Activated CD4-positive, alpha-beta memory T cell treated with anti-CD3 and anti-CD28 coated beads, Interleukin-2, amount 10 ng/mL, durations not matched to agents 7 days and 5 days (primary cell): ENCODE measurements around the gene ZNF296. TPM values are rescaled to one million over a fixed set of nuclear protein-coding genes. Genes with fewer than 3 reads are reported as not detected.

Source experiments
- CTCF ChIA-PET: fragments of 350-600 bp; sonication (Branson Sonifier 250); formaldehyde crosslinking; loops from one replicate; lab custom pipeline; 2021; ENCODE audit warnings: antibody characterized with exemption, inconsistent platforms; lab: Charles Lee
- POLR2A ChIA-PET: fragments of 350-600 bp; sonication (Branson Sonifier 250); formaldehyde crosslinking; loops from one replicate; lab custom pipeline; 2021; ENCODE audit warnings: antibody characterized with exemption; lab: Charles Lee
- DNase-seq: peaks from one replicate; pipeline ENCODE4 v3.0.0-alpha.2; 2020
- H3K27ac Mint-ChIP-seq: one replicate; pipeline ENCODE4 v1.8.0; 2021; ENCODE audit warnings: mild to moderate bottlenecking, mixed read lengths
- H3K27me3 Mint-ChIP-seq: one replicate; pipeline ENCODE4 v1.8.0; 2021; ENCODE audit warnings: mixed read lengths
- H3K36me3 Mint-ChIP-seq: one replicate; pipeline ENCODE4 v1.8.0; 2021; ENCODE audit warnings: low read depth, mixed read lengths
- H3K4me1 Mint-ChIP-seq: one replicate; pipeline ENCODE4 v1.8.0; 2021; ENCODE audit warnings: mixed read lengths
- H3K4me3 Mint-ChIP-seq: one replicate; pipeline ENCODE4 v1.8.0; 2021; ENCODE audit warnings: mild to moderate bottlenecking, mixed read lengths
- H3K9me3 Mint-ChIP-seq: one replicate; pipeline ENCODE4 v1.8.0; 2021; ENCODE audit warnings: mixed read lengths
- total RNA-seq, 2 experiments: library from RNA; stranded (reverse); gene quantifications; one replicate each; pipeline ENCODE4 v1.2.3, GENCODE V29; 2021

Gene ZNF296
- total RNA-seq, 2 experiments from 2014 or later = 5.4 to 5.9 TPM

GRCh38 chr19:45092747-45093678, 16.7 kb upstream of the ZNF296 start, which contains the start of gene PPP1R37:
TSS of gene PPP1R37 (plus strand) at chr19:45093179. CDS start at chr19:45093326, 147 bp downstream.
- Mint-ChIP-seq H3K36me3 (peaks cover 31% of the 10 kb centered on the region), H3K4me3 (peak within 1 kb of the TSS; percentile 77), H3K4me1 (peaks cover 63% of the 10 kb centered on the region)

GRCh38 chr19:45091031-45091923, 15.0 kb upstream of the ZNF296 start:
- Mint-ChIP-seq H3K4me1 (peaks cover 67% of the 10 kb centered on the region), H3K9me3 (no peaks in the 10 kb centered on the region), H3K27me3 (no peaks in the 10 kb centered on the region), H3K27ac (peak overlapping the region; percentile 81), H3K4me3 (peak overlapping the region; percentile 77), H3K36me3 (peaks cover 37% of the 10 kb centered on the region)
- DNase-seq = peak; percentile 97
- CTCF ChIA-PET = interaction anchor here (0.5 to 2.8 kb wide), 13 partner anchors 12 to 1568 kb away, joined by 3 to 22 read pairs (median 4); partner anchors contain the start of genes BLOC1S3, GEMIN7 and TRAPPC6A
- POLR2A ChIA-PET = interaction anchor here (0.9 to 3.1 kb wide), 22 partner anchors 8 to 551 kb away, joined by 3 to 52 read pairs (median 8); partner anchors contain the start of genes BLOC1S3, CLASRP, CLPTM1 and GEMIN7

More at GRCh38 chr19:45092747-45093678, 16.7 kb upstream of the ZNF296 start, which contains the start of gene PPP1R37:
- H3K9me3 Mint-ChIP-seq = no peaks in the 10 kb centered on the region
- CTCF ChIA-PET = interaction anchor here (0.7 to 2.8 kb wide), 12 partner anchors 13 to 386 kb away, joined by 3 to 22 read pairs (median 4); partner anchors contain the start of genes BLOC1S3, GEMIN7 and TRAPPC6A
- no peaks in the 10 kb centered on the region for H3K27me3 Mint-ChIP-seq
- POLR2A ChIA-PET = interaction anchor here (0.6 to 3.1 kb wide), 31 partner anchors 9 to 549 kb away, joined by 3 to 52 read pairs (median 5); partner anchors contain the start of genes BLOC1S3, CLASRP, CLPTM1 and GEMIN7
- peak; percentile 92 for DNase-seq
- H3K27ac Mint-ChIP-seq = peak within 1 kb of the TSS; percentile 81

- Mint-ChIP-seq H3K27ac (no peak overlapping the region), H3K27me3 (no peaks in the 10 kb centered on the region), H3K4me3 (no peak overlapping the region), H3K4me1 (peaks cover 62% of the 10 kb centered on the region), H3K9me3 (no peaks in the 10 kb centered on the region), H3K36me3 (peaks cover 37% of the 10 kb centered on the region)
- ChIA-PET POLR2A (interaction anchor here (1.8 to 3.1 kb wide), 4 partner anchors 11 to 88 kb away, joined by 7 to 40 read pairs (median 10); partner anchors contain the start of genes BLOC1S3, GEMIN7 and TRAPPC6A), CTCF (no interaction called here)
- no peak for DNase-seq
Measured at GRCh38 chr19:45090606-45091005, 14.3 kb upstream of the ZNF296 start.

GRCh38 chr19:45090034-45090433, 13.8 kb upstream of the ZNF296 start:
- DNase-seq = no peak
- no peaks in the 10 kb centered on the region for H3K9me3 Mint-ChIP-seq
- H3K4me3 Mint-ChIP-seq = no peak overlapping the region
- H3K27ac Mint-ChIP-seq = peak overlapping the region; percentile 28
- no peaks in the 10 kb centered on the region for H3K27me3 Mint-ChIP-seq
- ChIA-PET CTCF (interaction anchor here (1.6 kb wide), 1 partner anchor 13 kb away, joined by 3 read pairs; no protein-coding TSS in a partner anchor), POLR2A (interaction anchor here (1.8 kb wide), 1 partner anchor 10 kb away, joined by 8 read pairs; the partner anchor contains the start of gene GEMIN7)
- H3K4me1 Mint-ChIP-seq = peaks cover 64% of the 10 kb centered on the region
- H3K36me3 Mint-ChIP-seq = peaks cover 41% of the 10 kb centered on the region

- DNase-seq = peak; percentile 79
- POLR2A ChIA-PET = interaction anchor here (1.6 kb wide), 1 partner anchor 9 kb away, joined by 12 read pairs; the partner anchor contains the start of gene GEMIN7
- CTCF ChIA-PET = interaction anchor here (0.7 to 1.4 kb wide), 3 partner anchors 28 to 105 kb away, joined by 3 read pairs; partner anchors contain the start of gene BLOC1S3
- H3K4me1 Mint-ChIP-seq = peaks cover 46% of the 10 kb centered on the region
- peak overlapping the region; percentile 90 for H3K27ac Mint-ChIP-seq
- no peaks in the 10 kb centered on the region for H3K9me3 Mint-ChIP-seq
- H3K27me3 Mint-ChIP-seq = no peaks in the 10 kb centered on the region
- peak overlapping the region; percentile 50 for H3K4me3 Mint-ChIP-seq
- H3K36me3 Mint-ChIP-seq = peaks cover 32% of the 10 kb centered on the region
Measured at GRCh38 chr19:45087531-45087930, 11.3 kb upstream of the ZNF296 start.

GRCh38 chr19:45086480-45086879, 10.2 kb upstream of the ZNF296 start:
- Mint-ChIP-seq H3K4me3 (no peak overlapping the region), H3K4me1 (peaks cover 48% of the 10 kb centered on the region), H3K27me3 (no peaks in the 10 kb centered on the region), H3K9me3 (no peaks in the 10 kb centered on the region), H3K27ac (peak overlapping the region; percentile 90), H3K36me3 (peaks cover 41% of the 10 kb centered on the region)
- DNase-seq = no peak
- ChIA-PET POLR2A (interaction anchor here (0.7 kb wide), 1 partner anchor 11 kb away, joined by 3 read pairs; no protein-coding TSS in a partner anchor), CTCF (no interaction called here)

GRCh38 chr19:45082170-45082569, 5.9 kb upstream of the ZNF296 start:
- H3K27ac Mint-ChIP-seq = no peak overlapping the region
- POLR2A ChIA-PET = no interaction called here
- H3K36me3 Mint-ChIP-seq = peaks cover 22% of the 10 kb centered on the region
- no peak for DNase-seq
- no peaks in the 10 kb centered on the region for H3K27me3 Mint-ChIP-seq
- CTCF ChIA-PET = no interaction called here
- peaks cover 53% of the 10 kb centered on the region for H3K4me1 Mint-ChIP-seq
- peak overlapping the region; percentile 30 for H3K4me3 Mint-ChIP-seq
- no peaks in the 10 kb centered on the region for H3K9me3 Mint-ChIP-seq

- POLR2A ChIA-PET = interaction anchor here (0.9 to 3.3 kb wide), 9 partner anchors 9 to 98 kb away, joined by 3 to 52 read pairs (median 5); partner anchors contain the start of genes BLOC1S3, CLASRP, PPP1R37 and TRAPPC6A
- peaks cover 51% of the 10 kb centered on the region for H3K4me1 Mint-ChIP-seq
Measured at GRCh38 chr19:45079911-45080370, 3.7 kb upstream of the ZNF296 start.

GRCh38 chr19:45079063-45079910, 3.0 kb upstream of the ZNF296 start, which contains the start of gene GEMIN7:
TSS of gene GEMIN7 (plus strand) at chr19:45079260. CDS start at chr19:45090115, 10,855 bp downstream.
- ChIA-PET POLR2A (interaction anchor here (0.6 to 3.3 kb wide), 15 partner anchors 8 to 425 kb away, joined by 3 to 52 read pairs (median 5); partner anchors contain the start of genes BLOC1S3, CLASRP, CLPTM1 and PPP1R37), CTCF (interaction anchor here (0.6 to 2.6 kb wide), 5 partner anchors 13 to 423 kb away, joined by 3 to 21 read pairs (median 5); no protein-coding TSS in a partner anchor)
- H3K4me1 Mint-ChIP-seq = peaks cover 56% of the 10 kb centered on the region
- H3K9me3 Mint-ChIP-seq = no peaks in the 10 kb centered on the region
- H3K36me3 Mint-ChIP-seq = peaks cover 21% of the 10 kb centered on the region
- peak; percentile 83 for DNase-seq
- H3K27me3 Mint-ChIP-seq = no peaks in the 10 kb centered on the region
- peak within 1 kb of the TSS; percentile 96 for H3K4me3 Mint-ChIP-seq
- H3K27ac Mint-ChIP-seq = peak within 1 kb of the TSS; percentile 83

More at GRCh38 chr19:45079911-45080370, 3.7 kb upstream of the ZNF296 start:
- Mint-ChIP-seq H3K4me3 (peak overlapping the region; percentile 96), H3K27me3 (no peaks in the 10 kb centered on the region), H3K27ac (peak overlapping the region; percentile 83), H3K9me3 (no peaks in the 10 kb centered on the region), H3K36me3 (peaks cover 17% of the 10 kb centered on the region)
- CTCF ChIA-PET = interaction anchor here (0.6 to 2.6 kb wide), 6 partner anchors 12 to 1624 kb away, joined by 3 to 21 read pairs (median 4); no protein-coding TSS in a partner anchor
- DNase-seq = peak; percentile 25

GRCh38 chr19:45078390-45079062, 2.2 kb upstream of the ZNF296 start:
- H3K9me3 Mint-ChIP-seq = no peaks in the 10 kb centered on the region
- peak overlapping the region; percentile 96 for H3K4me3 Mint-ChIP-seq
- H3K36me3 Mint-ChIP-seq = peaks cover 21% of the 10 kb centered on the region
- H3K27me3 Mint-ChIP-seq = no peaks in the 10 kb centered on the region
- ChIA-PET CTCF (interaction anchor here (1.9 to 2.6 kb wide), 2 partner anchors 13 to 19 kb away, joined by 14 to 21 read pairs; no protein-coding TSS in a partner anchor), POLR2A (interaction anchor here (0.6 to 3.3 kb wide), 9 partner anchors 9 to 563 kb away, joined by 3 to 52 read pairs (median 5); partner anchors contain the start of genes BLOC1S3, CLASRP, CLPTM1 and PPP1R37)
- peaks cover 56% of the 10 kb centered on the region for H3K4me1 Mint-ChIP-seq
- DNase-seq = no peak
- H3K27ac Mint-ChIP-seq = peak overlapping the region; percentile 68
